DOHH2 (cell line): ENCODE measurements around the gene PCDH9.
"Not testable (repeated sequence)": the region's sequence is repeated elsewhere in the genome, so short reads cannot be mapped to it uniquely, and the experiment has no call there.

Source experiments
- H3F3A ChIP-seq: fragments of 200-600 bp; sonication (generic), shearing (Covaris generic); 2 replicates; pipeline ENCODE4 v1.6.0; 2016; ENCODE audit warnings: antibody characterized with exemption, mild to moderate bottlenecking; ENCODE audit not compliant: control insufficient read depth, insufficient read depth
- H3K27ac ChIP-seq: fragments of 200-600 bp; sonication (generic); 2 replicates; pipeline ENCODE4 v1.5.1; 2014; ENCODE audit warnings: low read depth, mild to moderate bottlenecking, low read length, moderate library complexity
- H3K27me3 ChIP-seq: fragments of 200-600 bp; sonication (generic); 2 replicates; pipeline ENCODE4 v1.6.1; 2014; ENCODE audit warnings: mild to moderate bottlenecking, low read length, mixed read lengths; ENCODE audit not compliant: control insufficient read depth
- H3K36me3 ChIP-seq: fragments of 200-600 bp; sonication (generic); 2 replicates; pipeline ENCODE4 v1.6.1; 2014; ENCODE audit warnings: mild to moderate bottlenecking, low read length, moderate library complexity, mixed read lengths; ENCODE audit not compliant: control insufficient read depth
- H3K4me1 ChIP-seq: fragments of 200-600 bp; sonication (generic); 2 replicates; pipeline ENCODE4 v1.6.1; 2014; ENCODE audit warnings: mild to moderate bottlenecking, low read length, mixed read lengths; ENCODE audit not compliant: control insufficient read depth
- H3K4me2 ChIP-seq: fragments of 200-600 bp; sonication (generic); 2 replicates; pipeline ENCODE4 v1.6.0; 2014; ENCODE audit warnings: mild to moderate bottlenecking, low read length, moderate library complexity
- H3K4me3 ChIP-seq: fragments of 200-600 bp; sonication (generic); 2 replicates; pipeline ENCODE4 v1.5.1; 2014; ENCODE audit warnings: mild to moderate bottlenecking, low read length, mixed read lengths
- H3K79me2 ChIP-seq: fragments of 200-600 bp; sonication (generic); 2 replicates; pipeline ENCODE4 v1.6.1; 2014; ENCODE audit warnings: mild to moderate bottlenecking, low read length, mixed read lengths; ENCODE audit not compliant: control insufficient read depth
- H3K9me2 ChIP-seq: fragments of 200-600 bp; sonication (generic); replicated peaks from 2 replicates; pipeline ENCODE4 v1.6.1; 2014; ENCODE audit warnings: mild to moderate bottlenecking, low read length, mixed read lengths; ENCODE audit not compliant: control insufficient read depth
- H3K9me3 ChIP-seq: fragments of 200-600 bp; sonication (generic); 2 replicates; pipeline ENCODE4 v1.6.1; 2014; ENCODE audit warnings: antibody characterized with exemption, low read length, mixed read lengths; ENCODE audit not compliant: control insufficient read depth, insufficient read depth
- H4K20me1 ChIP-seq: fragments of 200-600 bp; sonication (generic); 2 replicates; pipeline ENCODE4 v1.6.0; 2014; ENCODE audit warnings: low read depth, mild to moderate bottlenecking, antibody characterized with exemption, low read length, moderate library complexity; ENCODE audit not compliant: control insufficient read depth, insufficient read depth
- EZH2phosphoT487 ChIP-seq: fragments of 200-600 bp; sonication (generic); IDR thresholded peaks from 2 replicates; pipeline ENCODE4 v1.6.1; 2017; ENCODE audit warnings: borderline replicate concordance, mild to moderate bottlenecking, antibody characterized with exemption, low read length, moderate library complexity, mixed read lengths
- TF ChIP-seq, protein P1 (sequence below): fragments of 200-600 bp; sonication (generic); IDR thresholded peaks from one replicate; pipeline ENCODE4 v1.5.1; 2014; ENCODE audit warnings: antibody characterized with exemption, mild to moderate bottlenecking, low read depth, low read length; ENCODE audit not compliant: poor library complexity, severe bottlenecking

PCDH9 gene

DNA sequence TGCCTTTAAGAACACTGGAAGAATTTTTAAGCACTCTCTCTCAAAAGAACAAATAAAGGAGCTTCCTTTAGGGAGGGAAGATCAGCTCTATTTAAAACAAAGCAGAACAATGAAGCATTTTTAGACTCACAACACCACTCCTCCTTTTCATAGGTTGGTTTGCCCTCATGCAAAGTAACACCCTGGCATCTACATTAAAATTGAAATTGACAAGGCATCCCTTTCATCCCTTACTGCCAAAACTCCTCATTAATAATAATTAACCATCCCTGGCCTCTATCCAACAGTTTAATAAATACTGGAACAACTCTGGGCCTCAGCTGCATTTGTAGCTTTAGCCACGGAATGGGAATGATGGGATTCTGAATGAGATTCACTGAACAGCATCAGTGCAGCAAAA is 929.1 kb downstream of the PCDH9 start:
- H3K27me3 ChIP-seq: no peaks in the 10 kb centered on the region
- no peaks in the 10 kb centered on the region for H3K9me3 ChIP-seq
- H3K9me2 ChIP-seq: no peaks in the 10 kb centered on the region
- peaks cover 6% of the 10 kb centered on the region; the same call in 1 of the 2 replicates for H3K4me1 ChIP-seq
- no peaks in the 10 kb centered on the region for H4K20me1 ChIP-seq
- no peak overlapping the region for H3K4me2 ChIP-seq
- no peaks in the 10 kb centered on the region for H3K36me3 ChIP-seq
- H3K27ac ChIP-seq: no peak overlapping the region
- H3F3A ChIP-seq: no peaks in the 10 kb centered on the region
- H3K79me2 ChIP-seq: no peaks in the 10 kb centered on the region
- no peak for TF ChIP-seq EZH2phosphoT487
- TF ChIP-seq, protein P1, sequence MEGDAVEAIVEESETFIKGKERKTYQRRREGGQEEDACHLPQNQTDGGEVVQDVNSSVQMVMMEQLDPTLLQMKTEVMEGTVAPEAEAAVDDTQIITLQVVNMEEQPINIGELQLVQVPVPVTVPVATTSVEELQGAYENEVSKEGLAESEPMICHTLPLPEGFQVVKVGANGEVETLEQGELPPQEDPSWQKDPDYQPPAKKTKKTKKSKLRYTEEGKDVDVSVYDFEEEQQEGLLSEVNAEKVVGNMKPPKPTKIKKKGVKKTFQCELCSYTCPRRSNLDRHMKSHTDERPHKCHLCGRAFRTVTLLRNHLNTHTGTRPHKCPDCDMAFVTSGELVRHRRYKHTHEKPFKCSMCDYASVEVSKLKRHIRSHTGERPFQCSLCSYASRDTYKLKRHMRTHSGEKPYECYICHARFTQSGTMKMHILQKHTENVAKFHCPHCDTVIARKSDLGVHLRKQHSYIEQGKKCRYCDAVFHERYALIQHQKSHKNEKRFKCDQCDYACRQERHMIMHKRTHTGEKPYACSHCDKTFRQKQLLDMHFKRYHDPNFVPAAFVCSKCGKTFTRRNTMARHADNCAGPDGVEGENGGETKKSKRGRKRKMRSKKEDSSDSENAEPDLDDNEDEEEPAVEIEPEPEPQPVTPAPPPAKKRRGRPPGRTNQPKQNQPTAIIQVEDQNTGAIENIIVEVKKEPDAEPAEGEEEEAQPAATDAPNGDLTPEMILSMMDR: no peak
- H3K4me3 ChIP-seq: no peak overlapping the region

DNA sequence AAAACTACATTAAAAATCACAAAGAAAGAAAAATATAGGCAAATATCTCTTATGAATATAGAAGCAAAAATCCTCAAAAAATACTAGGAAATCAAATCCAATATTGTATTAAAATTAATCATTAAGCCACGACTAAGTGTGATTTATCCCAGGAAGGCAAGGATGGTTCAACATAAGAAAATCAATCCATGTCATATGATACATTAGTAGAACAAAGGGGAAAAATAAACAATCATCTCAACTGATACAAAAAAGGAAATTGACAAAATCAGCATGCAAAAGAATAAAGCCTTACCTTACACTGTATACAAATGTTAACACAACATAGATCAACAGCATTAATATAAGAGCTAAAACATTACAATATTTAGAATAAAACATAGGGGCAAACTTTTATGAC is 933.3 kb downstream of the PCDH9 start:
- H3K9me2 ChIP-seq: no peaks in the 10 kb centered on the region
- H3K27me3 ChIP-seq: no peaks in the 10 kb centered on the region
- H3K79me2 ChIP-seq: no peaks in the 10 kb centered on the region
- TF ChIP-seq, protein P1: no peak
- TF ChIP-seq EZH2phosphoT487: no peak
- H3K36me3 ChIP-seq: no peaks in the 10 kb centered on the region
- no peak overlapping the region for H3K4me2 ChIP-seq
- no peaks in the 10 kb centered on the region for H4K20me1 ChIP-seq
- no peaks in the 10 kb centered on the region for H3K4me1 ChIP-seq
- no peak overlapping the region for H3K27ac ChIP-seq
- H3K9me3 ChIP-seq: no peaks in the 10 kb centered on the region
- H3K4me3 ChIP-seq: no peak overlapping the region
- H3F3A ChIP-seq: no peaks in the 10 kb centered on the region

DNA sequence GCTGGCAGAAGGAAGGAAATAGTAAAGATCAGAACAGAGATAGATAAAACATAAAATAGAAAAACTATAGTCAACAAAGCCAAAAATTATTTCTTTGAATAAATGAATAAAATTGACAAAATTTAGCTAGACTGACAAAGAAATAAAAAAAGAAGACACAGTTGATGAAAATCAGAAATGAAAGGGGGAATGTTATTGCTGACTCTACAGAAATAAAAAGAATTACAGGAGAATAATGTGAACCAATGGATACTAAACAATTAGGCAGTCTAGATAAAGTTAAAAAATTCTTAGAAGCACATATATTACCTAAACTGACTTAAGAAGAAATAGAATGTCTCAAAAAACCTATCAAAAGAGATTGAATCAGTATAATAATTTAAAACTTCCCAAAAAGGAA is 933.8 kb downstream of the PCDH9 start:
- no peaks in the 10 kb centered on the region for H3K9me3 ChIP-seq
- no peak overlapping the region for H3K4me3 ChIP-seq
- no peak overlapping the region for H3K4me2 ChIP-seq
- H3K9me2 ChIP-seq: no peaks in the 10 kb centered on the region
- H3K36me3 ChIP-seq: no peaks in the 10 kb centered on the region
- H4K20me1 ChIP-seq: no peaks in the 10 kb centered on the region
- H3K27ac ChIP-seq: no peak overlapping the region
- no peaks in the 10 kb centered on the region for H3K27me3 ChIP-seq
- H3K4me1 ChIP-seq: no peaks in the 10 kb centered on the region
- H3K79me2 ChIP-seq: no peaks in the 10 kb centered on the region
- TF ChIP-seq, protein P1: no peak
- TF ChIP-seq EZH2phosphoT487: no peak
- H3F3A ChIP-seq: no peaks in the 10 kb centered on the region

DNA sequence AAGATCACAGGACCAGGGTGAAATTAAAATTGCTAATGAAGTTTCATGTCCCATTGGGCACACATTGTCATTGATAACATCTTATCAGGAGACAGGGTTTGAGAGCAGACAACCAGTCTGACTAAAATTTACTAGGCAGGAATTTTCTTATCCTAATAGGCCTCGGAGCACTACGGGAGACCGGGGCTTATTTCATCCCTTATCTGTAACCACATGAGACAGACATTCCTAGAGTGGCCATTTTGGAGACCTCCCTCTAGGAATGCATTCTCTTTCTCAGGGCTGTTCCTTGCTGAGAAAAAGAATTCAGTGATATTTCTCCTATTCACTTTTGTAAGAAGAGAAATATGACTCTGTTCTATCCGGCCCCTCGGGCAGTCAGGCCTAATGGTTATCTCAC is 943.3 kb downstream of the PCDH9 start:
- H3K36me3 ChIP-seq, H3K27ac ChIP-seq, H3K4me2 ChIP-seq, H3K4me3 ChIP-seq, H4K20me1 ChIP-seq, H3K27me3 ChIP-seq, H3K9me2 ChIP-seq, H3K4me1 ChIP-seq, H3F3A ChIP-seq, H3K79me2 ChIP-seq: not testable (repeated sequence)
- H3K9me3 ChIP-seq: peaks cover 15% of the 10 kb centered on the region; the same call in 1 of the 2 replicates
